Right kidney (tissue), 1 donor: Measurements from ENCODE around the gene VAPA.
"Not testable (repeated sequence)": the region's sequence is repeated elsewhere in the genome, so short reads cannot be mapped to it uniquely, and the experiment has no call there.

Source experiments
- DNase-seq: peaks from one replicate; pipeline ENCODE4 v3.0.0-alpha.2; 2016

The VAPA gene

GRCh38 chr18:9885170-9886004 lies 28.4 kb upstream of the VAPA start, which contains the start of gene TXNDC2:
Gene TXNDC2, plus strand, starts transcription at chr18:9885973. Its CDS starts 708 bp downstream, at chr18:9886681.
- no peak for DNase-seq

- no peak for DNase-seq
Measured at GRCh38 chr18:9886005-9886348, 27.8 kb upstream of the VAPA start.

- DNase-seq, result no peak
Measured at GRCh38 chr18:9887992-9888391, 25.8 kb upstream of the VAPA start.

- DNase-seq, result no peak
Measured at GRCh38 chr18:9890196-9890595, 23.6 kb upstream of the VAPA start.

GRCh38 chr18:9890957-9891356 lies 22.9 kb upstream of the VAPA start:
- DNase-seq, result no peak

GRCh38 chr18:9891515-9891914 lies 22.3 kb upstream of the VAPA start:
- not testable (repeated sequence) for DNase-seq

GRCh38 chr18:9894454-9895068 lies 19.3 kb upstream of the VAPA start:
- no peak for DNase-seq

GRCh38 chr18:9897129-9897528 lies 16.7 kb upstream of the VAPA start:
- no peak for DNase-seq

GRCh38 chr18:9897787-9898291 lies 16.0 kb upstream of the VAPA start:
- not testable (repeated sequence) for DNase-seq

- DNase-seq, result no peak
Measured at GRCh38 chr18:9898792-9899549, 14.8 kb upstream of the VAPA start.

- not testable (repeated sequence) for DNase-seq
Measured at GRCh38 chr18:9899550-9899930, 14.3 kb upstream of the VAPA start.

- DNase-seq, result no peak
Measured at GRCh38 chr18:9900699-9901098, 13.1 kb upstream of the VAPA start.

- DNase-seq, result no peak
Measured at GRCh38 chr18:9901377-9901776, 12.4 kb upstream of the VAPA start.

GRCh38 chr18:9902264-9902663 lies 11.6 kb upstream of the VAPA start:
- DNase-seq, result not testable (repeated sequence)

- DNase-seq, result no peak
Measured at GRCh38 chr18:9902832-9903231, 11.0 kb upstream of the VAPA start.

- no peak for DNase-seq
Measured at GRCh38 chr18:9905401-9905922, 8.4 kb upstream of the VAPA start.

GRCh38 chr18:9906481-9906880 lies 7.3 kb upstream of the VAPA start:
- DNase-seq, result no peak

- DNase-seq, result no peak
Measured at GRCh38 chr18:9907867-9908266, 5.9 kb upstream of the VAPA start.

GRCh38 chr18:9910071-9910470 lies 3.7 kb upstream of the VAPA start:
- no peak for DNase-seq

- no peak for DNase-seq
Measured at GRCh38 chr18:9910661-9911060, 3.2 kb upstream of the VAPA start.

GRCh38 chr18:9911226-9911625 lies 2.6 kb upstream of the VAPA start:
- no peak for DNase-seq

GRCh38 chr18:9912285-9912684 lies 1.5 kb upstream of the VAPA start:
- DNase-seq, result not testable (repeated sequence)

GRCh38 chr18:9913151-9913525 lies 678 bp upstream of the VAPA start:
- DNase-seq, result no peak
